ENCODE measurements around the gene STAT5A.
"Not testable (repeated sequence)": the region's sequence is repeated elsewhere in the genome, so short reads cannot be mapped to it uniquely, and the experiment has no call there.

STAT5A gene

GRCh38 chr17:42340691-42341127 lies 52.4 kb downstream of the STAT5A start:
- in situ Hi-C loops (cut with HindIII; ENCODE audit: low pct_unique_long_range_greater_than_20kb, low sequenced_read_pairs): no loop called here
- DNase-seq (ENCODE audit: low read depth in 1 of 2, low spot score in 1 of 2): no peak

GRCh38 chr17:42341568-42341967 lies 53.3 kb downstream of the STAT5A start:
- no peak for DNase-seq (ENCODE audit: low read depth in 1 of 2, low spot score in 1 of 2)
- TF ChIP-seq JUND (IDR thresholded peaks at IDR 0.05; ENCODE audit: low read depth): no peak
- in situ Hi-C loops (cut with HindIII; ENCODE audit: low pct_unique_long_range_greater_than_20kb, low sequenced_read_pairs): no loop called here

More at GRCh38 chr17:42340691-42341127, 52.4 kb downstream of the STAT5A start:
- no peak for TF ChIP-seq JUND (IDR thresholded peaks at IDR 0.05; ENCODE audit: low read depth)

GRCh38 chr17:42342242-42343008 lies 54.1 kb downstream of the STAT5A start:
- no peak for DNase-seq (ENCODE audit: low read depth in 1 of 2, low spot score in 1 of 2)
- in situ Hi-C loops (cut with HindIII; ENCODE audit: low pct_unique_long_range_greater_than_20kb, low sequenced_read_pairs): no loop called here
- TF ChIP-seq JUND (IDR thresholded peaks at IDR 0.05; ENCODE audit: low read depth): no peak

GRCh38 chr17:42345396-42346073 lies 57.2 kb downstream of the STAT5A start:
- no peak for DNase-seq (ENCODE audit: low read depth in 1 of 2, low spot score in 1 of 2)
- in situ Hi-C loops (cut with HindIII; ENCODE audit: low pct_unique_long_range_greater_than_20kb, low sequenced_read_pairs): no loop called here
- TF ChIP-seq JUND (IDR thresholded peaks at IDR 0.05; ENCODE audit: low read depth): no peak

GRCh38 chr17:42346481-42346880 lies 58.2 kb downstream of the STAT5A start:
- no peak for DNase-seq (ENCODE audit: low read depth in 1 of 2, low spot score in 1 of 2)
- TF ChIP-seq JUND (IDR thresholded peaks at IDR 0.05; ENCODE audit: low read depth): no peak
- in situ Hi-C loops (cut with HindIII; ENCODE audit: low pct_unique_long_range_greater_than_20kb, low sequenced_read_pairs): no loop called here

DNA sequence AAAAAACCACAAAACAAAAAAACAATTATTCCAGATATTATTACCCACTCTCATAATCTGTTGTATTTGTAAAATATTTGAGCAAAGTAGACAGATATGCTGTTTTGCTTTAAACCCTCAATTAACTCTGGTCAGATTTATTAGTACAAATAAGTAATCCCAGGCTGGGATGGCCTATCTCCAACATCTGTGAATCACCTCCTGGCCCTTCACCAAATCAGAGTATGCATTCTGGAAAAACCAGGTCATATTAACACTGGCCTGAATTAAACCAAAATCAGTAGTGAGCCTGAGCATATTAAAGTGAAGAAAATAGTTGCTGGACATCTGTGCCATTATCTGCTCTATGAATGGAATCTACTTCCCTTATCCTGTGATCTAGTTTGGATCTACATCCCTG lies 58.9 kb downstream of the STAT5A start:
- no peak for TF ChIP-seq JUND (IDR thresholded peaks at IDR 0.05; ENCODE audit: low read depth)
- DNase-seq (ENCODE audit: low read depth in 1 of 2, low spot score in 1 of 2): no peak
- in situ Hi-C loops (cut with HindIII; ENCODE audit: low pct_unique_long_range_greater_than_20kb, low sequenced_read_pairs): no loop called here

DNA sequence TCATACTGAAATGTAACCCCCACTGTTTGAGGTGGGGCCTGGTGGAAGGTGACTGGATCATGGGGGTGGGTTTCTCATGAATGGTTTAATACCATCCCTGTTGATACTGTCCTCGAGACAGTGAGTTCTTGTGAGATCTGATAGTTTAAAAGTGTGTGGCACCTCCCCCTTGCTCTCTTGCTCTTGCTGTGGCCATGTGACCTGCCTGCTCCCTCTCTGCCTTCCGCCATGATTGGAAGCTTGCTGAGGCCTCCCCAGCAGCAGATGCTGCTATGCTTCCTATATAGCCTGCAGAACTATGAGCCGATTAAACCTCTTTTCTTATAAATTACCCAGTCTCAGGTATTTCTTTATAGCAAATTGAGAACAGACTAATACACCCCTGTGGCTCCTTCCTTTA lies 59.3 kb downstream of the STAT5A start:
- DNase-seq (ENCODE audit: low read depth in 1 of 2, low spot score in 1 of 2): no peak
- no peak for TF ChIP-seq JUND (IDR thresholded peaks at IDR 0.05; ENCODE audit: low read depth)
- in situ Hi-C loops (cut with HindIII; ENCODE audit: low pct_unique_long_range_greater_than_20kb, low sequenced_read_pairs): no loop called here

DNA sequence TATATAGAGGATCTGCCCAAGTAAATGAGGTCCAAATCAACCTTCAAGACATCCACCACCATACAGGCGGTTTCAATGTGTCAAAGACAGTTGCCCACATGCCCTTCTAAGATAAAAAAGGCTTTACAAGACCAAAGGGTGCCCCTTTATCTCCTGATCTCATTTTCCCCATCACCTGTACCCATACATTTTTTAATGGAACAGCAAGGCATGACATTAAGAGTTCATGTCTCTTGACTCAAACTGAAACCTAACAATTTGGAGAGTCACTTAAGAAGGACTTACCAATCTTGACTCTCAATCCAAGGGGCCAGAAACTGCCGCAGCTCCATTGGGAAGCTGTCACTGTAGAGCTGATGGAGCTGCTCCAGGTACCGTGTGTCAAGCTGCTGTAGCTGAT lies 59.8 kb downstream of the STAT5A start:
- no peak for TF ChIP-seq JUND (IDR thresholded peaks at IDR 0.05; ENCODE audit: low read depth)
- in situ Hi-C loops (cut with HindIII; ENCODE audit: low pct_unique_long_range_greater_than_20kb, low sequenced_read_pairs): no loop called here
- no peak for DNase-seq (ENCODE audit: low read depth in 1 of 2, low spot score in 1 of 2)

DNA sequence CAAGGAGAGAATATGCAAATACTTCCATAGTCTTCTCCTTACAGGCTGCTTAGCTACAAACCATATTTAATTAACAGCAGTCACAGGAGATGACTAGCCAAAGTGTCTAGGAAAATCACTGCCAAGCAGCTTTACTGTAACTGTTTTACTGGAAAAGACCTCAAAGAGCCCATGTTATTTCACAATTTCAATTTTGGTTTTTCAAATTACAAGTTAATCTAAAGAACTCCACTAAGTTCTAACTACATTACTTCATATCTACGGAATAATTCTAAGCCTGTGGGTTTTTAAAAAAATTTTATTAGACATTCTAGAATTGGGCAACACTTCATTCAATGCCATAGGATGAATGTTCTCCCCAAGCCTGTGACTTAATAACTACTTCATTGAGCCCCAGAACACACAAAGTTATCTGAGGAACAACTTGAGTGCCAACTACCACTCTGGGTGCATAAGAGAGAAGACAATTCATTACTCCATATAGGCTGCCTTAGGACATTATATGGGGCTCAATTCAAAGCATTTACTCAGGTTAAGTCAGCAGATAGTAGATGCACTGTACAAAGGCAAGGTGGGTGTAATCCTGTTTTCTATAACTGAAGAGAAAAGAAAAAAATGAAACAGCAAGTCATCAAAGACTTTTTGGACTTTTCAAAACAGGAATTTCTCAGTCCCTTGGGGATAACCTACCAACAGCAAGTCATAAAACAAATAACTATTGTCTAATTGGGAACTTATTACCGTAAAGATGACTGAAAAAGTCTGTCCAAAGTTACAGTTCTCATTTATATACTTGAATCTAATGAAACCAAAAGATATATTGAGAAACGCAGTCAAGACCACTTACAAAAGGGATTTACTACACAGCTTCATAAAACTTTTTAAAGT lies 66.9 kb downstream of the STAT5A start:
- in situ Hi-C loops (cut with HindIII; ENCODE audit: low pct_unique_long_range_greater_than_20kb, low sequenced_read_pairs): no loop called here
- no peak for DNase-seq (ENCODE audit: low read depth in 1 of 2, low spot score in 1 of 2)
- no peak for TF ChIP-seq JUND (IDR thresholded peaks at IDR 0.05; ENCODE audit: low read depth)

GRCh38 chr17:42358434-42358833 lies 70.1 kb downstream of the STAT5A start:
- TF ChIP-seq JUND (IDR thresholded peaks at IDR 0.05; ENCODE audit: low read depth): no peak
- in situ Hi-C loops (cut with HindIII; ENCODE audit: low pct_unique_long_range_greater_than_20kb, low sequenced_read_pairs): no loop called here
- no peak for DNase-seq (ENCODE audit: low read depth in 1 of 2, low spot score in 1 of 2)

DNA sequence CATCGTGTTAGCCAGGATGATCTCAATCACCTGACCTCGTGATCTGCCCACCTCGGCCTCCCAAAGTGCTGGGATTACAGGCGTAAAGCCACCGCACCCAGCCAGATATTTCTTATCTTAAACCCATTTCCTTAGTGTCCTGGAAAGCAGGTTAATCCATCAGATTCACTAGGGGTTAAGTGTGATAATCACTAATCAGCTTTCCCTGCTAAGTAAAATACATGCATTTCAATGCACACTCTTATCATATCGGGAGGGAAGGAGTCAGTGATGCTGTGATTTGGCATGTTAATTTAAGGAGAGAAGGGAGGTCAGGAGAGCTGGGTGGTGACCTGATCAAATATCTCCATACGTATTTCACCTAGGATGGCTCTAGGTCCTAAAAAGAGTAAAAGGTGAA lies 70.8 kb downstream of the STAT5A start:
- in situ Hi-C loops (cut with HindIII; ENCODE audit: low pct_unique_long_range_greater_than_20kb, low sequenced_read_pairs): no loop called here
- no peak for TF ChIP-seq JUND (IDR thresholded peaks at IDR 0.05; ENCODE audit: low read depth)
- DNase-seq (ENCODE audit: low read depth in 1 of 2, low spot score in 1 of 2): no peak

DNA sequence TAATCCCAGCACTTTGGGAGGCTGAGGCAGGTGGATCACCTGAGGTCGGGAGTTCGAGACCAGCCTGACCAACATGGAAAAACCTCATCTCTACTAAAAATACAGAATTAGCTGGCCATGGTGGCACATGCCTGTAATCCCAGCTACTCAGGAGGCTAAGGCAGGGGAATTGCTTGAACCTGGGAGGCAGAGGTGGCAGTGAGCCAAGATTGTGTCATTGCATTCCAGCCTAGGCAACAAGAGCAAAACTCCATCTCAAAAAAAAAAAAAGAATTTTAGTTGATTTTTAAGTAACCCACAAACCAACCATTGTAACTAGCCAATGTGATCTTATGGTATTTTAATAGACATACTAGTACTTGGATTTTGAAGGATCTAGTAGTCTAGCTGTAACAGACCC lies 72.1 kb downstream of the STAT5A start:
- in situ Hi-C loops (cut with HindIII; ENCODE audit: low pct_unique_long_range_greater_than_20kb, low sequenced_read_pairs); DNase-seq (ENCODE audit: low read depth in 1 of 2, low spot score in 1 of 2): not testable (repeated sequence)
